Stimulated activated CD8-positive, alpha-beta memory T cell treated with anti-CD3 and anti-CD28 coated beads, Interleukin-7, amount 100 ng/mL, for 1 hour (primary cell): ENCODE measurements around the gene KRTAP19-6.
"Not testable (repeated sequence)": the region's sequence is repeated elsewhere in the genome, so short reads cannot be mapped to it uniquely, and the experiment has no call there.

ENCODE experiments used
- DNase-seq, 2 donors: peaks; one replicate each; pipeline ENCODE4 v3.0.0-alpha.2; 2020; ENCODE audit warnings: low read depth in 2 of 2

Gene KRTAP19-6, protein sequence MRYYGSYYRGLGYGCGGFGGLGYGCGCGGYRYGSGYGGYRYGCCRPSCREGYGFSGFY

GRCh38 chr21:30541764-30542163, at the start of gene KRTAP19-6:
Gene KRTAP19-6, minus strand, starts transcription at chr21:30541864. Its CDS starts 31 bp downstream, at chr21:30541833.
- DNase-seq: no peak

DNA sequence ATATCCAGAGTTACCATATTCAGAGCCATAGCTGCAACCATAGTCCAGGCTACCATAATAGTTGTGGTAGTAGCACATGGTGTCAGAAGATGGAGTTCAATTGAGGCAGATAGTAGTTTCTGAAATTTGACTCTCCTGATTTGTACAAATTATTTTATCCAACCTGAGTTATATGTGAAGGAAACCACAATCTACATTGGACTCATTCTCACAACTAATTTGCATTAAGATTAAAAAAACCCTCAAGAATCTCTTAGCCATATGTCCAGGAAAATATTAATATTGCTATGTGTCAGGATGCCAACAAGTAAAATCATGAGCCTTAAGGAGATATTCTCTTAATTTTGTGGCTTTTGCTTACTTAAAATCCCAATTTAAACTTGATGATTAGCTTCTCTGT, 48.6 kb upstream of the KRTAP19-6 start, which contains the start of gene KRTAP22-2:
TSS of gene KRTAP22-2 (minus strand) at position 101 of the 400 bp plus-strand sequence.
- no peak for DNase-seq

GRCh38 chr21:30582870-30583269, 41.2 kb upstream of the KRTAP19-6 start:
- DNase-seq: no peak

GRCh38 chr21:30580132-30580531, 38.5 kb upstream of the KRTAP19-6 start:
- no peak for DNase-seq

DNA sequence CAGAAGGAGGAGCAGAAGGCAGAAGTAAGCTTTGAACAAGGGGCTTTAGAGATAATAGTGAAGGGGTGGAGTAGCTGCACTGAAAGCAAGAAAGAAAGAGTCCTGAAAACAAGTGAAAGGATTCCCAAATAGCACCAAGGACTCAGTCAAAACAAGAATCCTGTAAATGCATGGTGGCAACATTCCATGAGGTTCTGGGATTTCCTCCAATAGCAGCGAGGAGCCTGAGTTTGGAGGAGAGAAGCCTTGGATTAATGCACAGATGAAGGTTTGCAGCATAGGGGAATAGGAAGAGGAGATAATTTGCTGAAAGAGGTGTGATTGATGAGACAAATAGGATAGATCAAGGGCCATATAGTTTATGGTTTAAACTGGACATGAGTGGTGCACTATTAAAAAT, 37.7 kb upstream of the KRTAP19-6 start:
- DNase-seq: no peak

DNA sequence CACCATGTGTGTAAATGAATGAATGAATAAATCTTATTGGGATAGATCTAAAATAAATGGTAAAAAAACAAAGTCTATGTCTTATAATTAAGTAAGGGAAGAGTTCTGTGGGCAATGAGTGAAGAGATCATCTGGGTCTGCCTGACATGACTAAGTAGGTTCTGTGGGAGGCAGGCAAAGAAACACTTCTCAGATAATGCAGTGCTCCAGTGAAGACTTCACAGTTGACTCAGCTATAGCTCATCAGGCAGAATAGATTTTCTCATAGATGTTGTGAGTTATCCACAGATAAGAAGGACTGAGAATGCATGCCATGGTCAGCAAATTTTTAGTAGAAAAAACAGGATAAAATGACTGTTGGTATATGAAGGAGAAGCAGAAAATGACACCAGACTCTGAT, 36.1 kb upstream of the KRTAP19-6 start:
- no peak for DNase-seq

DNA sequence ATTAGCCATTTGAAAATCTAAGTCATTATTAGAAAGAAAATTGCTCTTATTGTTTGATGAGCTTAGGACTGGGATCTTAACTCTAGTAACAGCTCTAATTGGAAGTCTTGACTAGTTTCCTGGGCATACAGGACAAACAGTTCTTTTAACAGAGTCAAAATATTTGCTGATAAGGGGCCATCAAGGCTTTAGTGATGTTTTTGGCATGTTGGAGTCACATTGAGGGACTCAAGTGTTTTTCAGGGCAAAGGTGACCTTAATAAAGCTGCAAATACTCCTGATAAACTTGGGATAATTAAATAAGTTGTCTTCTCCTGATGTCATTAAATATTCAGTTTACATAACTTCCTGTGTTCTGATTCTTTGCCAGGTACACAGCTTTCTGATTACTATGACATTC, 26.0 kb upstream of the KRTAP19-6 start:
- DNase-seq: no peak

DNA sequence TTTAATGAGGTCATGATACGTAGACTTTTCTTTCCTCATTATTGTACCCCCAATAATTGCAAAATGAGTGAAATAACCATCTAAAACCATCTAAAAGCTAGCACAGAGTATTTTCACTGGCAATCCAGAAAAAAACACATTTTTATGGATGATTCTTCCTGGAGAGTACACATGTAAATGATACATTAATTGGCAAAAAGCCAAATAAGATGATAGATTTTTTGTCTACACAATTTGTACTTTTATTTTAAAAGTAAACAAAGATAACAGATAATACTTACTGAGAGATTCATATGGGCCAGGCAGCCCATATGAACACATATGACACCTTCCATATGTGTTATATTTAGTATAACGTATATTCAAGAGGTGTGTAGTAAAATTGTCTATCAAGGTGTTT, 22.0 kb upstream of the KRTAP19-6 start:
- DNase-seq: no peak

DNA sequence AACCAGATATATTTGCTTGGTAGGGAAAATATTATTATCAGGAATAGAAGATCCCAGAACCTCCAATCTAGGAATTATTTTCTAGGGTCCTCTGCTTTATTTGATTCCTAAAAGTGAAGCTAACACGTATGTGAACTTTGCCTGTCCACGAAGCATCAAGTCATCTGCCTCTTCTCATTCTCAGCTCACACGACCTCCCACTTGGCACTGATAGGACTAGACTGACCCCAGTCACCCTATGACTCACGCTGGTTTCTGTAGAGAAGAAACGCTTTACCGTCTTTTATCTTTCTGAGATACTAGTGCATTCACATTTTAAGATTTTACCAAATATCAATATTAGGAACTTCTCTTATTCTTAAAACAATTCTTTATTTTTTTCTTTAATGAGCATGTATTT, 21.4 kb upstream of the KRTAP19-6 start:
- DNase-seq: no peak

- no peak for DNase-seq
Observed at GRCh38 chr21:30561957-30562356, 20.3 kb upstream of the KRTAP19-6 start.

- DNase-seq: no peak
Observed at GRCh38 chr21:30561264-30561895, 19.7 kb upstream of the KRTAP19-6 start, which contains the start of gene KRTAP19-7. Gene KRTAP19-7, minus strand, starts transcription at chr21:30561314. Its CDS starts 25 bp downstream, at chr21:30561289.

DNA sequence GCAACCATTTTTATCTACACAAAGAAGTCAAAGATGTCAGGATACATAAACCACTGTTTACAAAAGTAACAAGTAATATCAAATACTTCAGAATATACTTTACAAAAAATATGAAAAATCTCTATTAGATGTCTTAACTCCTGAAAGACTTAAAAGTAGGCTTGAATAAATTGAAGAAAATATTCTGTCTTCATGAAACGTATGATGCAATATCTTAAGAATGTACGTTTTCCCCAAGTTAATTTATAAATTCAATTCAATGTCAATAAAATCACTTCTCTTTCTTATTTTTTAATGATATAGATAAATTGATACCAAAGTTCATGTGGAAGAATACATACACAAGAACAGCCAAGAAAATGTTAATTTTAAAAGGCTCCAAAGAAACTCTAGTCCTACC, 13.4 kb upstream of the KRTAP19-6 start:
- DNase-seq: no peak

DNA sequence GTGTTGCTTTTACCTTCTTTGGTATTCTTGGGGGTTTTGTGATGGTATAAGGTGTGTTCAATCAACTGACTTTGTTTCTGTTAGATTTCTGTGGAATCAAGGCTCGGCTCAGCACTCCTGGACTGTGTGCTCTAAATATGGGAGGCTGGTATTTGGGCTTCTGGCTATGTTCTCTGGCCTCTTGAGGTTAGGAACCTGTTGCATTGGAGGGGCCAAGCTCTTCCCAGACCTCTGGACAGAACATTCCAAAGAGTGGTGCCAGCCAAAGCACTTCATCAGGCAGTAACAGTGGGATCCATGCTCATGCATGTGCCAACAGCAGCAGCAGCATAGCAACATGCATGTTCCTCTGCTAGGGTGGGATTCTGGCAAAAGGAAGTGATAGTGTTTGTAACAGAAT, 11.1 kb upstream of the KRTAP19-6 start:
- DNase-seq: no peak

- DNase-seq: no peak
Observed at GRCh38 chr21:30518876-30519275, 22.8 kb downstream of the KRTAP19-6 start.

DNA sequence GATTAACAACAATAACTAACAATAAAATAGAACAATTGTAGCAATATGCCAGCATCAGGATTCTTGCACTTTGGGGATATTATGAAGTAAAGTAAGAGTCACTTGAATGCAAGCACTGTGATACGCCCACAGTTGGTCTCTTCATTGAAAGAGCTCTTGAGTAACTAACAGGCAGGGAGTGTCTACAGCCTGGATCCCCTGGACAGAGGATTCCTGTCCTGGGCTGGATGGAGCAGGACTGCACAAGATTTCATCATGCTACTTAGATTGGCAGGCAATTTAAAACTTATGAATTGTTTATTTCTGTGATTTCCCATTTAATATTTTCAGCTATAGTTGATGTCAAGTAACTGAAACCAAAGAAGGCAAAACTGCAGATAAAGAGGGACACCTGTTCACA, 26.0 kb downstream of the KRTAP19-6 start:
- DNase-seq: no peak

- DNase-seq: not testable (repeated sequence)
Observed at GRCh38 chr21:30505621-30506205, 36.0 kb downstream of the KRTAP19-6 start.

- no peak for DNase-seq
Observed at GRCh38 chr21:30502041-30502440, 39.6 kb downstream of the KRTAP19-6 start, which contains the start of gene KRTAP19-5. Gene KRTAP19-5, minus strand, starts transcription at chr21:30502141. Its CDS starts 51 bp downstream, at chr21:30502090.

- no peak for DNase-seq
Observed at GRCh38 chr21:30497065-30497464, 44.6 kb downstream of the KRTAP19-6 start, which contains the start of gene KRTAP19-4. Gene KRTAP19-4, minus strand, starts transcription at chr21:30497165. Its CDS starts 55 bp downstream, at chr21:30497110.

DNA sequence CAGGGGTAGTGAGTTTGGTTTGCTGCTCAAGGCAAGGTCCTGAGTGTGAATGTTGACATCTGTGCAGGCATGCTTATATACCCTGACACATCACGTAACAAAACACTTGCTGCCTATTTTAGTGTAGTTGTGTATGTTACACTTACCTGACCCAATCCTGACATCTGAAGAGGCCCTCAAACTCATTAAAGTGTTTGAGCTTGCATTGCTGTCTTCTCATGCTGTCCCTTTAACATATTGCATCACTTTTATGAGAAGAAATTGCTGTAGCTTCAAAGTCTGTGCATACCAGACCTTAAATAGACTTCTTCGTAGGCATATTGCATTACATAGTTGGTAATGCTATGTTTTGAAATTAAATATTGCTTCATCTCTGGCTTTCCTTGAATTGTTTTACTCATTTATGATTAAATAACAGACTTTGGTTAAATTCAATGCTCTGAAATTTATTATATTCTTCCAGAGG, 49.7 kb downstream of the KRTAP19-6 start, which contains the start of gene KRTAP19-3:
TSS of gene KRTAP19-3 (minus strand) at position 51 of the 466 bp plus-strand sequence. CDS start 56 bp downstream, outside the sequence.
- DNase-seq: no peak
